NCI-H345 (cell line): ENCODE data around the gene UNC79.

Experiments used
- DNase-seq: peaks from one replicate; lab custom pipeline; 2025; lab: John Stamatoyannopoulos, UW

Gene UNC79

GRCh38 chr14:93727917-93728650, 297.3 kb downstream of the UNC79 start:
- DNase-seq: no peak

GRCh38 chr14:93728651-93729016, 297.9 kb downstream of the UNC79 start:
- DNase-seq: no peak

- DNase-seq: no peak
These were observed 299.3 kb downstream of the UNC79 start for GRCh38 chr14:93729993-93730392.

- DNase-seq: no peak
These were observed 301.0 kb downstream of the UNC79 start for GRCh38 chr14:93731753-93732152.

GRCh38 chr14:93732524-93732923, 301.8 kb downstream of the UNC79 start:
- DNase-seq: no peak

GRCh38 chr14:93733231-93733630, 302.5 kb downstream of the UNC79 start:
- no peak for DNase-seq

GRCh38 chr14:93733631-93734030, 302.9 kb downstream of the UNC79 start:
- DNase-seq: no peak

- no peak for DNase-seq
These were observed 303.5 kb downstream of the UNC79 start for GRCh38 chr14:93734086-93734822.

GRCh38 chr14:93735206-93735605, 304.5 kb downstream of the UNC79 start:
- DNase-seq: no peak

GRCh38 chr14:93736378-93737014, 305.8 kb downstream of the UNC79 start:
- no peak for DNase-seq

- DNase-seq: no peak
These were observed 306.9 kb downstream of the UNC79 start for GRCh38 chr14:93737634-93738033.

- no peak for DNase-seq
These were observed 311.0 kb downstream of the UNC79 start for GRCh38 chr14:93741556-93742230.

- no peak for DNase-seq
These were observed 312.0 kb downstream of the UNC79 start for GRCh38 chr14:93742761-93743160.

- no peak for DNase-seq
These were observed 312.7 kb downstream of the UNC79 start for GRCh38 chr14:93743270-93744060.

GRCh38 chr14:93744176-93744575, 313.4 kb downstream of the UNC79 start:
- DNase-seq: no peak

GRCh38 chr14:93744876-93745275, 314.1 kb downstream of the UNC79 start:
- no peak for DNase-seq

GRCh38 chr14:93745603-93746273, 315.0 kb downstream of the UNC79 start:
- no peak for DNase-seq

GRCh38 chr14:93747102-93747501, 316.4 kb downstream of the UNC79 start:
- no peak for DNase-seq

- DNase-seq: no peak
These were observed 316.8 kb downstream of the UNC79 start for GRCh38 chr14:93747560-93747959.

GRCh38 chr14:93748208-93749075, 317.7 kb downstream of the UNC79 start:
- DNase-seq: no peak
